ENCODE results near the gene MPZL3. TPM values are rescaled to one million over a fixed set of nuclear protein-coding genes. Genes with fewer than 3 reads are reported as not detected.

MPZL3 gene
- total RNA-seq, 1 experiment from 2014 or later = 8.7 TPM

- no peaks in the 10 kb centered on the region for H3K79me2 ChIP-seq (ENCODE audit: insufficient read depth, low read length)
- DNase-seq (ENCODE audit: low read depth, low spot score) (no peak), ATAC-seq (no peak)
- H3K36me3 ChIP-seq (ENCODE audit: control insufficient read depth in 1 of 2, insufficient read depth in 2 of 2, low read length in 2 of 2) = no peaks in the 10 kb centered on the region
- H3K4me1 ChIP-seq (ENCODE audit: control insufficient read depth in 1 of 2, insufficient read depth in 2 of 2, low read length in 2 of 2) = peaks cover 6 to 16% of the 10 kb centered on the region in 2 experiments; a peak in 3 of 4 replicates
- H4K20me1 ChIP-seq (ENCODE audit: insufficient read depth) = no peaks in the 10 kb centered on the region
- TF ChIP-seq ELF1 (IDR thresholded peaks at IDR 0.05; ENCODE audit: borderline replicate concordance, low read depth) (no peak), SIN3A (IDR thresholded peaks at IDR 0.05; ENCODE audit: low read depth) (no peak), EZH2phosphoT487 (IDR thresholded peaks at IDR 0.05; ENCODE audit: borderline replicate concordance) (no peak), ZFX (IDR thresholded peaks at IDR 0.05) (no peak), CEBPB (IDR thresholded peaks at IDR 0.05; ENCODE audit: low read depth) (no peak), FOSL1 (IDR thresholded peaks at IDR 0.05; ENCODE audit: low read depth) (no peak), EZH2 (IDR thresholded peaks at IDR 0.05) (no peak)
- TF ChIP-seq, protein P1, sequence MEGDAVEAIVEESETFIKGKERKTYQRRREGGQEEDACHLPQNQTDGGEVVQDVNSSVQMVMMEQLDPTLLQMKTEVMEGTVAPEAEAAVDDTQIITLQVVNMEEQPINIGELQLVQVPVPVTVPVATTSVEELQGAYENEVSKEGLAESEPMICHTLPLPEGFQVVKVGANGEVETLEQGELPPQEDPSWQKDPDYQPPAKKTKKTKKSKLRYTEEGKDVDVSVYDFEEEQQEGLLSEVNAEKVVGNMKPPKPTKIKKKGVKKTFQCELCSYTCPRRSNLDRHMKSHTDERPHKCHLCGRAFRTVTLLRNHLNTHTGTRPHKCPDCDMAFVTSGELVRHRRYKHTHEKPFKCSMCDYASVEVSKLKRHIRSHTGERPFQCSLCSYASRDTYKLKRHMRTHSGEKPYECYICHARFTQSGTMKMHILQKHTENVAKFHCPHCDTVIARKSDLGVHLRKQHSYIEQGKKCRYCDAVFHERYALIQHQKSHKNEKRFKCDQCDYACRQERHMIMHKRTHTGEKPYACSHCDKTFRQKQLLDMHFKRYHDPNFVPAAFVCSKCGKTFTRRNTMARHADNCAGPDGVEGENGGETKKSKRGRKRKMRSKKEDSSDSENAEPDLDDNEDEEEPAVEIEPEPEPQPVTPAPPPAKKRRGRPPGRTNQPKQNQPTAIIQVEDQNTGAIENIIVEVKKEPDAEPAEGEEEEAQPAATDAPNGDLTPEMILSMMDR (IDR thresholded peaks at IDR 0.05 in 2 of 3, conservative IDR thresholded peaks at IDR 0.05 in 1 of 3; ENCODE audit: borderline replicate concordance in 1 of 3, insufficient read depth in 1 of 3, low read depth in 2 of 3, low read length in 2 of 3) = no peak
- TF ChIP-seq, protein P2, sequence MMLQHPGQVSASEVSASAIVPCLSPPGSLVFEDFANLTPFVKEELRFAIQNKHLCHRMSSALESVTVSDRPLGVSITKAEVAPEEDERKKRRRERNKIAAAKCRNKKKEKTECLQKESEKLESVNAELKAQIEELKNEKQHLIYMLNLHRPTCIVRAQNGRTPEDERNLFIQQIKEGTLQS (IDR thresholded peaks at IDR 0.05) = no peak
- TF ChIP-seq, protein P3, sequence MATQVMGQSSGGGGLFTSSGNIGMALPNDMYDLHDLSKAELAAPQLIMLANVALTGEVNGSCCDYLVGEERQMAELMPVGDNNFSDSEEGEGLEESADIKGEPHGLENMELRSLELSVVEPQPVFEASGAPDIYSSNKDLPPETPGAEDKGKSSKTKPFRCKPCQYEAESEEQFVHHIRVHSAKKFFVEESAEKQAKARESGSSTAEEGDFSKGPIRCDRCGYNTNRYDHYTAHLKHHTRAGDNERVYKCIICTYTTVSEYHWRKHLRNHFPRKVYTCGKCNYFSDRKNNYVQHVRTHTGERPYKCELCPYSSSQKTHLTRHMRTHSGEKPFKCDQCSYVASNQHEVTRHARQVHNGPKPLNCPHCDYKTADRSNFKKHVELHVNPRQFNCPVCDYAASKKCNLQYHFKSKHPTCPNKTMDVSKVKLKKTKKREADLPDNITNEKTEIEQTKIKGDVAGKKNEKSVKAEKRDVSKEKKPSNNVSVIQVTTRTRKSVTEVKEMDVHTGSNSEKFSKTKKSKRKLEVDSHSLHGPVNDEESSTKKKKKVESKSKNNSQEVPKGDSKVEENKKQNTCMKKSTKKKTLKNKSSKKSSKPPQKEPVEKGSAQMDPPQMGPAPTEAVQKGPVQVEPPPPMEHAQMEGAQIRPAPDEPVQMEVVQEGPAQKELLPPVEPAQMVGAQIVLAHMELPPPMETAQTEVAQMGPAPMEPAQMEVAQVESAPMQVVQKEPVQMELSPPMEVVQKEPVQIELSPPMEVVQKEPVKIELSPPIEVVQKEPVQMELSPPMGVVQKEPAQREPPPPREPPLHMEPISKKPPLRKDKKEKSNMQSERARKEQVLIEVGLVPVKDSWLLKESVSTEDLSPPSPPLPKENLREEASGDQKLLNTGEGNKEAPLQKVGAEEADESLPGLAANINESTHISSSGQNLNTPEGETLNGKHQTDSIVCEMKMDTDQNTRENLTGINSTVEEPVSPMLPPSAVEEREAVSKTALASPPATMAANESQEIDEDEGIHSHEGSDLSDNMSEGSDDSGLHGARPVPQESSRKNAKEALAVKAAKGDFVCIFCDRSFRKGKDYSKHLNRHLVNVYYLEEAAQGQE (IDR thresholded peaks at IDR 0.05; ENCODE audit: low read depth) = no peak
- no peak overlapping the region for H3K9ac ChIP-seq (ENCODE audit: low read length)
- intact Hi-C loops (cut with micrococcal nuclease) = no loop called here
- H3K4me2 ChIP-seq (ENCODE audit: low read length) = no peak overlapping the region
- H3K4me3 ChIP-seq (replicated peaks in 1 of 2; ENCODE audit: low read depth in 1 of 2, low read length in 2 of 2) = no peak overlapping the region
- RAD21 ChIA-PET (ENCODE audit: low non-redundant PET in 1 of 2, low total read pairs in 2 of 2, uncharacterized antibody in 2 of 2, unreplicated experiment in 2 of 2) = no interaction called here
- CTCF ChIA-PET = no interaction called here
- H3K27me3 ChIP-seq (ENCODE audit: insufficient read depth, low read length) = no peaks in the 10 kb centered on the region
- no peak overlapping the region for H2AFZ ChIP-seq (ENCODE audit: low read depth, low read length, poor library complexity, severe bottlenecking)
- no TSS peak for BruUV-seq (replicated peaks)
- H3K9me3 ChIP-seq (ENCODE audit: control insufficient read depth in 1 of 2, insufficient read depth in 1 of 2, low read depth in 1 of 2, low read length in 2 of 2) = no peaks in the 10 kb centered on the region
- POLR2A ChIA-PET = no interaction called here
- no peaks in the 10 kb centered on the region for H3K9me2 ChIP-seq (ENCODE audit: insufficient read depth)
- H3K27ac ChIP-seq (ENCODE audit: low read depth, low read length) = no peak overlapping the region
Measured at GRCh38 chr11:118176778-118177134, 75.4 kb downstream of the MPZL3 start.

Other genes starting within 250 kb of the MPZL3 start
- gene TMPRSS4, start 175.3 kb downstream of the MPZL3 start, total RNA-seq (2021; ENCODE audit: unreplicated experiment) = 1.5 TPM
- not detected for gene SMIM35, start 165.4 kb downstream of the MPZL3 start, total RNA-seq (2021; ENCODE audit: unreplicated experiment)
- gene SCN4B, start 99.5 kb downstream of the MPZL3 start, total RNA-seq (2021; ENCODE audit: unreplicated experiment) = 0.32 TPM
- not detected for gene SCN2B, start 75.7 kb downstream of the MPZL3 start, total RNA-seq (2021; ENCODE audit: unreplicated experiment)
- gene JAML, start 27.4 kb downstream of the MPZL3 start, total RNA-seq (2021; ENCODE audit: unreplicated experiment) = 0.30 TPM
- gene MPZL2, start 11.9 kb upstream of the MPZL3 start, total RNA-seq (2021; ENCODE audit: unreplicated experiment) = 16.8 TPM
- 0.79 TPM for gene CD3E, start 52.4 kb upstream of the MPZL3 start, total RNA-seq (2021; ENCODE audit: unreplicated experiment)
- 1.0 TPM for gene CD3D, start 90.3 kb upstream of the MPZL3 start, total RNA-seq (2021; ENCODE audit: unreplicated experiment)
- gene CD3G, start 92.0 kb upstream of the MPZL3 start, total RNA-seq (2021; ENCODE audit: unreplicated experiment) = 0.20 TPM
- gene UBE4A, start 107.2 kb upstream of the MPZL3 start, total RNA-seq (2021; ENCODE audit: unreplicated experiment) = 49.9 TPM
- gene ATP5MG, start 149.2 kb upstream of the MPZL3 start, total RNA-seq (2021; ENCODE audit: unreplicated experiment) = 205 TPM
- gene KMT2A, start 184.1 kb upstream of the MPZL3 start, total RNA-seq (2021; ENCODE audit: unreplicated experiment) = 50.4 TPM